HCEC 1CT (cell line): ENCODE measurements around the gene RALGAPA1.
"Not testable (repeated sequence)": the region's sequence is repeated elsewhere in the genome, so short reads cannot be mapped to it uniquely, and the experiment has no call there.

Experiments
- DNase-seq: peaks from one replicate; pipeline ENCODE4 v3.0.0-alpha.2; 2017

The RALGAPA1 gene

DNA sequence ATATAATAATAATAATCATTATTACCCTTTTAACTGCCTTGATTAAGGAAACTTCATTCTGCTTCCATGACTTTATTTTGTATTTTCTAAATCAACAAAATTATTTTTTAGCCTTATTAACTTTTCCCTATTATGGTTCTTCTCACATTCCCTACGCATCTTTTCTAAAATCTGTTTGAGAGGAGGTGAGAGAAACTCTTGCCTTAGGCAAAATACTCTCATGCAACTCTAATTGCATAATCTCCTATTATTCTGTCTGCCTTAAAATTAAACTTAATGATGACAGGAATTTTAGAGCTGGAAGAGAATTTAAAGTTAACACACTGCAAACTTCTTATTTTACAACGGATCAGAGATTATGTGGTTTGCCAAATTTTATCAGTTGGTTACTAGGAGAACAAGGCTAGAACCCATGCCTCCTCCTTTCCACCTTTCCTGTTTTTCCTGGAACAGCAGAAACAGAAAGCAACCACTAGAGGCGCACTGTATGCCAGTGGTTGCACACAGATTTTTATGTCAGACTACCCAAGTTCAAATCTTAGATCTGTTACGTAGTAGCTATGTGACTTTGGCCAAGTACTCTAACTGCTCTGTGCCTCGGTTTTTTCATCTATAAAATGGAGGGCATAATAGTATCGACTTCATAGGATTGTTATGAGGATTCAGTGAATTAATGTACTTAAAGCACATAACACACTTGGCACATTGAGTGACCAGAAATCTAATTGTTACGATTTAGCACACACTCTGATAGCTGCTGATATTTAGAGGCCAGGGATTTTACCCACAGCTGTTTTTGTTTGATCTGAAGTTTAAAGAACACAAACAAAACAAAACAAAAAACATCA is 12.7 kb upstream of the RALGAPA1 start:
- peak; percentile 60 for DNase-seq

DNA sequence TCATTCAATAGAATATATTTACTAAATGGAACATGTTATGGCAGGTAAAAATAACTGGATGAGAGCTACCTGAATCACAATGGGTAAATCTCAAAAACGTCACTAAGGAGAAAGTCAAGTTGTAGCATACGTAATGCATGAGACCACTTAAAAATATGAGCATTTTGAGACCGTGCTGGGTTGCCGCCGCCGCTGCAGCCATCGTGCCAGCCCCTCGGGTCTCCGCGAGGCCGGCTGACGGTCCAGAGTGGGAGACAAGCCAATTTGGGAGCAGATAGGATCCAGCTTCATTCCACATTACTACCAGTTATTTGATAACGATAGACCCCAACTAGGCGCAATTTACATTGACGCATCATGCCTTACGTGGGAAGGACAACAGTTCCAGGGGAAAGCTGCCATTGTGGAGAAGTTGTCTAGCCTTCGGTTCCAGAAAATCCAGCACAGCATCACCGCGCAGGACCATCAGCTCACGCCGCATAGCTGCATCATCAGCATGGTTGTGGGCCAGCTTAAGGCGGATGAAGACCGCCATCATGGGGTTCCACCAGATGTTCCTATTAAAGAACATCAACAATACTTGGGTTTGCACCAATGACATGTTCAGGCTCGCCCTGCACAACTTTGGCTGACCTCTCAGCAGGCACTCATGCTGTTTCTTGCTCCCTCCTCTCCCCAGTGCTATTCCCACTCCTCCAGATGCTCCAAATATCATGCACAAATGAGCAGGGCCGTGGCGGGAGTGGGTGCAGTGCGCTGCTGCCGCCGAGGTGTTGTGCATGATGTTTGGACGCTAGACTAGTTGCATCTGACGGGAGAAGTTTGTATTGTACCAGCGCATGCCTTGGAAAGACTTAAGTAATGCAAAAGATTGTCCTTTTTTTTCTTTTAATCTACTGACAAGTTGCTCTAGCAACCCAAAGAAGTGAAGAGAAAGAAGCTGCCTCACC is 10.8 kb upstream of the RALGAPA1 start:
- no peak for DNase-seq

DNA sequence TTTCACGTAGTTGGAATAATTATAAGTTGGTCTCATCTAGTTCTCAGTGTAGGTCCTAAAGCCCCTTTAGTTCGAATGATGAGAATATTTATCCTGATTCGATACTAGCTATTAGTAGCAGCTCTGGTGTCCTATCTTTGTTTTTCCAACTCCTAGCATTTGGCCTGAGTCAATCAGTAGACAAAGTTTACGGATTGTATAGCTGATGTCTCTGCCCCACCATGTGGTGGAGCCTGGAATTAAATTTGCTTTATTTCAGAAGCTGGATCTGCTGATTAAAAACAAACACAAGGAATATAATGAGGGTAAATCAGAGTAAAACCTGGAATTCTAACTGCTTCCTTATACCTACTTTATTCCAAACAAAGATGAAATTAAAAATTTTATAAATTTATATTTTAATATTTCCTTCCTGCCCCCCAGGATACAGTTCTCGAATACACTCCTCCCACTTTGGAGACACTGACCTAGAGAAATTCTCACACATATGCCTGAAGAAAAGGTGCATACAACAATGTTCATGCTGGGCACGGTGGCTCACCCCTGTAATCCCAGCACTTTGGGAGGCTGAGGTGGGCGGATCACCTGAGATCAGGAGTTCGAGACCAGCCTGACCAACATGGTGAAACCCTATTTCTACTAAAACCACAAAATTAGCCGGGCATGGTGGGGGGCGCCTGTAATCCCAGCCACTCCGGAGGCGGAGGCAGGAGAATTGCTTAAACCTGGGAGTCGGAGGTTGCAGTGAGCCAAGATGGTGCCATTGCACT is 9.4 kb upstream of the RALGAPA1 start:
- DNase-seq, result peak; percentile 39

DNA sequence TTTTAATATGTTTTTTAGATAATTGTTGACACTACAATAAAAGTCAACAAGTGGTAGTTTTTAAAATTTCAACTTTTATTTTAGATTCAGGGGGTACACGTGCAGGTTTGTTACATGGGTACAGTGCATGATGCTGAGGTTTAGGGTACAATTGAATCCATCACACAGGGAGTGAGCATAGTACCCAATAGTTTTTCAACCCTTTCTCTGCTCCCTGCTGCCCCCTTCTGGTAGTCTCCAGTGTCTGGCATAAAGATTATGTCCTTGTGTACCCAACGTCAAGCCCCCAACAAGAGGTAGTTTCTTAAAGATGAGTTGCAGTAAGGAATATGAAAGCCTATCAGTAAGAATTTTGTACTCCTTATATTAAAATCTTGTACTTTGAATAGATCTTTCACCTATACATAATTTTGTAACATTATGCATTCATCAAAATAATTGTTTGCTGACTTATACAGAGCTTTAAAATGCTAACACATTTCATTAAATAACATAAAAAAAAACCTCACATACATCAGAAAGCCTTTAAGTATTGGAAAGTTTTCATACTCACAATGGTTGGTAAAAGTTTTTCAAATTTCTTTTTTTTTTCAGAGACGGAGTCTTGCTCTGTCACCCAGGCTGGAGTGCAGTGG is 5.4 kb upstream of the RALGAPA1 start:
- peak; percentile 41 for DNase-seq

DNA sequence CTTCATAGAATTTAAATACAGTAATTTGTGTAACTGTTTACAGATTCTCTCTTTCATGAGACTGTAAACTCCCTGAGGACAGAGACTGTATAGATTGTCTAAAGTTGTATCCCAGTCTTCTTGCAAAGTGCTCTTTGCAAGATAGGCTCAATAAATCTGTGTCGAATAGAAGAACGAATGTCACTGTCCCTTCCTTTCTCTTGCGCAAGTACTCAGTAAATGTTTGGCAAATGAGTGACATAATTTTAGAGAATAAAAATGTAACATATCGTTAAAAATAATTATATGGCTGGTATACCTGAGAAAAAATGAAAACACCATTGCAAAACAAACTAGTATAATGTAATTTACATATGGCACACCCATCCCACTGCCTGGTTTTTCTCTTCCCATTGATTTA is 1.9 kb upstream of the RALGAPA1 start:
- DNase-seq, result no peak

DNA sequence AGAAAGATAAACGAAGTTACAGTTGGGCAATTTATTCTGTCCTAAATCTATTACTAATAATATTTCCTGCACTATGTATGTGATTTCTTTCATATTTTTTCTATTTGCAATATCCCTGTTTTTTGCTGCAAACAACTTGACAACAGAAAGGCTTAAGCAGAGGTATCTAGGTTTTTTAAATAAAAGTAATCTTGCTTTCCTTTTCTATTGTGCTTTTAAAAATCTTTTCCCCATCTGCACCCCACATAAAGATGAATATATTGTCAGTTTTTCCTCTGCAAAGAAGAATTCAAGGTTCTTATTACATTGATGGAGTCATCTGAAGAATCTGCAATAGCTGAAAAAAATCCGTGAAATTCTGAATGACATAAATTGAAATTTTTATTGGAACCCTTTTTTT is 502 bp upstream of the RALGAPA1 start:
- DNase-seq, result no peak

DNA sequence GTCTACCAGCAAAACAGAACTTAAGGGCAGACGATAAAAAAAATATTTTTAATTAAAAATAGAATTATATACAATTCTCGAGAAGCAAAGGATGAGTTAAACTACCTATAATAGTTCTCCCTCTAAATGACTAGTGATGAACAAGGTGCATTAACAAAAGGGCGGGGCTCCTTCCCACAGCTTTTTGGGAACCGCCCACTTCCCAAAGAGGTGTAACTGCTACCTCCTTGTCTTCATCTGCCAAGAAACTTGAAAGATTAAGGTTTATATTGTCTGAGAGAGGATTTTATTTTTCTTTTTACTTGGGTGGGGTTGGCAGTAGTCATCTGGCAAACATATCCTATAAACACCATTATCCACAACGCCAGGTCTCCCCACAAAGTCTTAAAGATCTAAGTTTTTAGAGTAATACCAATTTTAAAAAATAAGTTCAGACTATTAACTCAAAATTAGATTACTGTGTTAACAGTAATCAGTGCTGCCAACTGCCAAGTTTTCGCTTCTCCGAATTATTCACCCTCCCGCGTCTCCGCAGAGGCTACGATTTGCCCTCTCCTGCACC is 938 bp downstream of the RALGAPA1 start:
- DNase-seq, result no peak

DNA sequence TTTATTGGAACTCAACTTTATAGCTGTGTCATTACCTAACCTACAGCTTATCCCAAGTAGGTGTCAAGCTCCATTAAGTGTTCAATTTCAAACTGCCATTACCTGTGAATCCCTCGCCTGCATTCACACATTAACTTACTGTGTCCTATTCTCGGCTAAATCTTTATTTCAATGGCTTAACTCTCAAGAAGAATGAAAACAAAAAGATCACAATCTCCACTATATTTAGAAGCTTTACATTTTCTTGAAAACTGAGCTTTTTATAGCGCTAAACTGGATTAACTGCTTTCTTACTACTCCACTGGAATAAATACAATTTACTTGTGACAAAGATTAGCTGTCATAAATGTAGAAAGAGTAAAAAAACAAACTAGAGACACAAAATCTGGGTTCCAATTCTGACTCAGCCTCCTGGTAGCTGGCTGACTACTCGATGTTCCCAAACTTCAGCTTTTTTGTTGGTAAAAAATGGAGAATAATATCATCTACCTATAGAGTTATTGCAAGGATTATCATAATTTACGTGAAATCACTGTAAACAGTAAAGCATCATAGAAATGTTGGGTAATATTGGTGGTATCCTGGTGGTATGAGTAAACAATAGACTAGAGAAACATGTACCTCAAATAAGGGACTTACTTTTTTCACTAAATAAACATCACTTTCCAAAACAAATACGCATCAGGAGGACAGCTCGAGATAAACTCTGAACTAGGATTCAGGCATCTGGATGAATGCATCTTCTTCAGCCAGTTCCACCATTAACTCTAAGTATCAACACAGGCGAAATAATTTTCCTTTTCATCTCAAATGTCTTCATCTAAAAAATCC is 1.7 kb downstream of the RALGAPA1 start:
- no peak for DNase-seq

DNA sequence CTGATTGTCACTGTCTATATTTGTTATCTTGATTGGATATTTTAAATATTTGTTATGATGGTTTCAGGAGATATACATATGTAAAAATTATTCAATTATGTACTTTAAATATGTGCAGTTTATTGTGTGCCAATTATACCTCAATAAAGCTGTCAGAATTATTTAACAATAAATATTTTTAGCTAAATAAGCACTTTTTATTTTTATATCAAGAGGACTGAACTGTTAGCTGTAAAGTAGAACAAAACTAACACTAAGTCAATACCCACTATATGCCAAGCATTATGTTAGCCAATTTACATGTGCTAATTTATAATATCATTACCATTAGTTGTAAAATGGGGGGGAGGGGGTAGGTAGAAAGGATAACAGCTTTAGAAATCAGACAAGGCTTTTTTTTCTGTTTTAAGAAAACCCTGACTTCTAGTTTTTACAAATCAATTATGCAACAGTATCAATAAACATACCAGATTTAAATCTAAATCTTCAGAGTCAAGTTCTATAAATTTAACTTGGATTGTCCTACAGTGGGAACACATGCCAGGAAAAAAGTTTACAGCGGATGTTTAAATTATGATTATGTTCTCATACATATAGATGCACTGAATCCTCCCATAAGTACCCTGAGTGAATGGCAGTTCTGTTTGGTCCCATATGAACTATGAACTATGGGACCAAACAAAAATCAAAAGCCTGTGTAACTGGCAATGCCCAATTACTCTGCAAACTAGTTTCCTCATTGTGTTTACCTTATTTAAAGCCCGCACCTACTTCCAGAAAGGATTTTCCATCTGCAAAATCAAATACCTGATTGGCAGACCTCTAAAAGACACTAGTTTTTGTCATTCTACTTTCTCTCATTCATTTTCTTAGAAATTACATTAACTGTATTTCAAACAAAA is 2.8 kb downstream of the RALGAPA1 start:
- no peak for DNase-seq

DNA sequence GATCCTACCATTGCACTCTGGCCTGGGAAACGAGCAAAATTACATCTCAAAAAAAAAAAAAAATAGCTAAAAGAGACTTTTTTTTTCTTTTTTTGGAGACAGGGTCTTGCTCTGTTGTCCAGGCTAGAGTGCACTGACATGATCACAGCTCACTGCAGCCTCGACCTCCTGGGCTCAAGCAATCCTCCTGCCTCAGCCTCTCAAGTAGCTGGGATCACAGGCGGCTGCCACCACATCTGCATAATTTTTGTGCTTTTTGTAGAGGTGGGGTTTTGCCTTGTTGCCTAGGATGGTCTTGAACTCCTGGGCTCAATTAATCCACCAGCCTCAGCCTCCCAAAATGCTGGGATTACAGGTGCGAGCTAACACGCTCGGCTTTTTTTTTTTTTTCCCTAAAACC is 11.3 kb downstream of the RALGAPA1 start:
- DNase-seq, result no peak

DNA sequence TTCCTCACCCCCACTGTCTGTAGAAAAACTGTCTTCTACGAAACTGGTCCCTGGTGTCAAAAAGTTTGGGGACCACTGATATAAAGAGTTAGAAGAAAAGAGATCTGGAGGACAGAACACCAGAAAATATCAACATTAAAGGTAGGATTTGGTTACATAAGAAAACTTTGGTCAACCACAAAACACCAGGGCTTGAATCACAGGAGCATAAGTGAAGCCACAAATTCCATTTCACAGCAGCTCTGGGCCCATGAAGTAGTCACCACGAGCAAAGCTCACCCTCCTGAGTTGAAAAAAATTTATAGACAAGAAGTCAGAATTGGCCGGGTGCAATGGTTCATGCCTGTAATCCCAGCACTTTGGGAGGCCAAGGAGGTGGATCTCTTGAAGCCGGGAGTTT is 19.4 kb downstream of the RALGAPA1 start:
- peak; percentile 7 for DNase-seq

DNA sequence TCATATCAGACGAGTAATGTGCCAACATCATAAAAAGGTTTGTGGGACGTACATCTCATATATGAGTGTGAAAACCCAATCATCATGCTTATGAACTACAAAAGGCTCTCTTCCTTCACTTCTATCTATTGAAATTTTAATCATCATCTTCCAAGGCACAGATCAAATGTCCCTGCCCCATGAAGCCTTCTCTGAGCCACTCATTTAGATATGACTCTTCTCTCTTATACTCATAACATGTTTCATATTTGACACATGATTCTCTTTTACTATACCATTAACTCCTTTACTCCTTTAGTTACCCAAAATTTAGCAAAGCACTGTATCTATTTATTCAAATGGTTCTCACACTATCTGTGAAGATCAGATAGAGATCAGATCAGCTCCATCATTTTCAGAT is 22.2 kb downstream of the RALGAPA1 start:
- DNase-seq, result no peak

DNA sequence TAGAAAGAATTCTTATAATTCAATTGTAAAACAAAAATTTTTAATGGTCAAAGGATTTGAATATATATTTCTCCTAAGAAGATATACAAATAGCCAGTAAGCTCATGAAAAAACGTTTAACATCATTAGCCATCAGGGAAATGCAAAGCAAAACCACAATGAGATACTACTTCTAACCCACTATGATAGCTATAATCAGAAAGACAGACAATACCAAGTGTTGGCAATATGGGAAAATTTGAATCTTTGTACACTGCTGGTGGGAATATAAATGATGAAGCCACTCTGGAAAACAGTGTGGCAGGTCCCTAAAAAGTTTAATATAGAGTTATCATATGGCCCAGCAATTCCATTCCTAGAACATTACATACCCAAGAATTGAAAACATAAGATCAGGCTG is 25.4 kb downstream of the RALGAPA1 start:
- no peak for DNase-seq

DNA sequence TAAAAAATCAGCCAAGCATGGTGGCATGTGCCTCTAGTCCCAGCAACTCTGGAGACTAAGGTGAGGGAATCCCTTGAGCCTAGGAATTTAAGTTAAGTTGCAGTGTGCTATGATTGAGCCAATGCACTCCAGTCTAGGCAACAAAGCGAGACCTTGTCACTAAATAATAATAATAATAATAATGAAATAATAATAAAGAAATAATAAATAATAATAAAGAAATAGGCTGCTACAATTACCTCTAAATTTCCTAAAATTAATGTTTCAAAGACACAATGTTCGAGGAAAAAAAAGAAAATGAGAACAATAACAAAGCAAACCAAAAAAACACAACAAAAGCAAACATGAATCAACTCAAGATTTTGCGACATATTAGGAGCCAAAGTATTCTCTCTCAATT is 29.7 kb downstream of the RALGAPA1 start:
- no peak for DNase-seq

DNA sequence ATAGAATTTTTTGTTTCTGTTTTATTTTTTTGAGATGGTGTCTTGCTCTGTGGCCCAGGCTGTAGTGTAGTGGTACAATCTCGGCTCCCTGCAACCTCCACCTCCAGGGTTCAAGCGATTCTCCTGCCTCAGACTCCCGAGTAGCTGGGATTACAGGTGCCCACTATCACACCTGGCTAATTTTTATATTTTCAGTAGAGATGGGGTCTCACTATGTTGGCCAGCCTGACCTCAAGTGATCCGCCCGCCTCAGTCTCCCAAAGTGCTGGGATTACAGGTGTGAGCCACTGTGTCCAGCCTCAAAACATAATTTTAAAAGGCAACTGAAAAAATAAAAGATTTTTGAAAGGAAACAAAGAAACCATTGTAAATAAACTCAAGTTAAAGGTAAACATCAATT is 31.5 kb downstream of the RALGAPA1 start:
- not testable (repeated sequence) for DNase-seq

DNA sequence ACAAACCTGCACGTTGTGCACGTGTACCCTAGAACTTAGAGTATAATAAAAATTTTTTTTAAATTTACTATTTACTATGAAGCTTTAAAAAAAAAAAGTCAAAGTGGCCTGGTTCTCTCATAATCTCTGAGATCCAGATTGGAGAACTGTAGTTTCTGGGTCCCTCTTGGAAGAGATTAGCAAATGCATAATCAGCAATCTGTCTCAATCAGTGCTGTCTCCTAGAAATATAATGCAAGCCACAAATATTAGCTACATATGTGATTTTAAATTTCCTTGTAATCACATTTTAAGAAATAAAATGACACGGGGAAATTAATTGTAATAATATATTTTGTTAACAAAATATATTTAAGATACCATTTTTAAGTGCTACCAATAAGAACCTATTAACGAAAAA is 32.3 kb downstream of the RALGAPA1 start:
- DNase-seq, result no peak

DNA sequence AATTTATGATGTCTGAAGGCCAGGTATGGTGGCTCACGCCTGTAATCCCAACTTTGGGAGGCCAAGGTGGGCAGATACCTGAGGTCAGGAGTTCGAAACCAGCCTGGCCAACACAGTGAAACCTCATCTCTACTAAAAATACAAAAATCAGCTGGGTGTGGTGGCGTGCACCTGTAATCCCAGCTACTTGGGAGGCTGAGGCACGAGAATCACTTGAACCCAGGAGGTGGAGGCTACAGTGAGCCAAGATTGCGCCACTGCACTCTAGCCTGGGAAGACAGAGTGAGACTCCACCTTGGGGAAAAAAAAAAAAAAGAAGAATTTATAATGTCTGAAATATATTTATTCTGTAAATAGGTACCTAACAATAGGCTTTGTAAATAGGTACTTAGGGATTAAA is 33.0 kb downstream of the RALGAPA1 start:
- not testable (repeated sequence) for DNase-seq

DNA sequence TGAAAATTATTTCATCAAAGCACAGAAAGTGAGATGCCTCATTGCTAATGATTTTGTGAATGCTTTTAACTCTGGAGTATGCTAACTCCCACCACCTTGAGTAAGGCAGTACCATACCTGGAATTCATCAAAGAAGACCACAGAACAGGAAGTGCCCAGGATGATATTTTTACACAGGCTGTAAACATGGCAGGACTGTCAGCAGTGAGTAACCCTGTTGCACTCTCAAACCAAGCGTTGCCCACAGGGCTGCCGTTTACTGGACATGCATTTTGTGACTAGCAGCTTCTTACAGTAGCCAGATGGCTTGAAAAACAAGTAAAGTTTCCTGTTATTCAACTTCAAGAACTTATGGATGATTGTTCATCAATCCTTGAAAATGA is 42.4 kb downstream of the RALGAPA1 start:
- DNase-seq, result no peak

DNA sequence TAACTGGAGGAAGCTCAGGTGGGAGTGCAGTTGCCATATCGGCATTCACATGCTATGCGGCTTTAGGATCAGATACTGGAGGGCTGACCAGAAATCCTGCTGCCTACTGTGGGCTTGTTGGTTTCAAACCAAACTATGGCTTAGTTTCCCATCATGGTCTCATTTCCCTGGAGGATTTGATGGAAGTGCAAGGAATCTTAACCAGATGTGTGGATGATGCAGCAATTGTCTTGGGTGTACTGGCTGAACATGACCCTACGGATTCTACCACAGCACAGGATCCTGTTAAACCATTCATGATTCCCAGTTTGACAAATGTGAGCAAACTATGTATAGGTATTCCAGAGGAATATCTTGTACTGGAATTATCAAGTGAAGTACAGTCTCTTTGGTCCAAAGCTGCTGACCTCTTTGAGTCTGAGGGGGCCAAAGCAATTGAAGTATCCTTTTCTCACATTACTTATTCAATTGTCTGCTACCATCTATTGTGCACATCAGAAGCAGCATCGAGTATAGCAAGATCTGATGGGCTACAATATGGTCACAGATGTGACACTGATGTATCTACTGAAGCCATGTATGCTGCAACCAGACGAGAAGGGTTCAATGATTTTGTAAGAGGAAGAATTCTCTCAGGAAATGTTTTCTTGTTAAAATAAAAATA is 42.9 kb downstream of the RALGAPA1 start:
- DNase-seq, result no peak

DNA sequence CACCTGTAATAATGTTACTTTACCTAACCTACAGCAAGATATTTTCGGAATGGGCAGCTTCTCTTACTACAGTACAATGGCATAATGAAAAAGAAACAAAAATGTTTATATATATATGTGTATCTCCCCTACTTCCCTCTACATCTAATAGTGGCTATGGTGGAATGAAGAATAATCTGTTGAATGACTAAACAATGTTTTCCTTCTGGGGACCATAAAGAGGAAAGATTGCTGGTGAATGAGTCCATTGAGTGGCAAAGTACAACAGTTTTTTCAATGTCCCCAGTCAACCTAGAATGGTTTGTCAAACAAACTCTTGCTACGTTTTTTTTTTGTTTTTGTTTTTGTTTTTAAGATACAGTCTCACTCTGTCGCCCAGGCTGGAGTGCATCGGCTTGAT is 47.2 kb downstream of the RALGAPA1 start:
- DNase-seq, result no peak
